ENCODE data around the gene IPO13.

The IPO13 gene

DNA sequence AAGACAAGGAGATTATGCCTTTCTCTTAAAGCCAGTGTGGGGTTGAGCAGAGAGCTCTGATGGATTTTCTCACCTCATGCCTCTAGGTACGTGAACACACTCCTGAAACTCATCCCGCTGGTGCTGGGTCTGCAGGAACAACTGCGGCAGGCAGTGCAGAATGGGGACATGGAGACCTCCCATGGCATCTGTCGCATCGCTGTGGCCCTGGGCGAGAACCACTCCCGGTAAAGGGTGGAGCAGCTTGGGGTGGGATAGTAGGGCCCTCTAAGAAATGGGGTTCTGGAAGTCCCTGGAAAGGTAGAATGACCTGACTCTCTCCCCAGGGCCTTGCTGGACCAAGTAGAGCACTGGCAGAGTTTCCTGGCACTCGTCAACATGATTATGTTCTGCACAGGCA lies 9.5 kb downstream of the IPO13 start:
- no peak for DNase-seq (ENCODE audit: extremely low read depth, insufficient read length)
- no peak overlapping the region for H3K4me3 ChIP-seq (replicated peaks; ENCODE audit: low read depth, low read length)
- peaks cover 8% of the 10 kb centered on the region for H3K36me3 ChIP-seq (ENCODE audit: control insufficient read depth, insufficient read depth, low read length)
- H3K27me3 ChIP-seq (replicated peaks; ENCODE audit: control insufficient read depth, insufficient read depth, low read length): no peaks in the 10 kb centered on the region
- TF ChIP-seq, protein P1, sequence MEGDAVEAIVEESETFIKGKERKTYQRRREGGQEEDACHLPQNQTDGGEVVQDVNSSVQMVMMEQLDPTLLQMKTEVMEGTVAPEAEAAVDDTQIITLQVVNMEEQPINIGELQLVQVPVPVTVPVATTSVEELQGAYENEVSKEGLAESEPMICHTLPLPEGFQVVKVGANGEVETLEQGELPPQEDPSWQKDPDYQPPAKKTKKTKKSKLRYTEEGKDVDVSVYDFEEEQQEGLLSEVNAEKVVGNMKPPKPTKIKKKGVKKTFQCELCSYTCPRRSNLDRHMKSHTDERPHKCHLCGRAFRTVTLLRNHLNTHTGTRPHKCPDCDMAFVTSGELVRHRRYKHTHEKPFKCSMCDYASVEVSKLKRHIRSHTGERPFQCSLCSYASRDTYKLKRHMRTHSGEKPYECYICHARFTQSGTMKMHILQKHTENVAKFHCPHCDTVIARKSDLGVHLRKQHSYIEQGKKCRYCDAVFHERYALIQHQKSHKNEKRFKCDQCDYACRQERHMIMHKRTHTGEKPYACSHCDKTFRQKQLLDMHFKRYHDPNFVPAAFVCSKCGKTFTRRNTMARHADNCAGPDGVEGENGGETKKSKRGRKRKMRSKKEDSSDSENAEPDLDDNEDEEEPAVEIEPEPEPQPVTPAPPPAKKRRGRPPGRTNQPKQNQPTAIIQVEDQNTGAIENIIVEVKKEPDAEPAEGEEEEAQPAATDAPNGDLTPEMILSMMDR (IDR thresholded peaks at IDR 0.05; ENCODE audit: insufficient read depth, low read length, poor library complexity, severe bottlenecking): no peak

DNA sequence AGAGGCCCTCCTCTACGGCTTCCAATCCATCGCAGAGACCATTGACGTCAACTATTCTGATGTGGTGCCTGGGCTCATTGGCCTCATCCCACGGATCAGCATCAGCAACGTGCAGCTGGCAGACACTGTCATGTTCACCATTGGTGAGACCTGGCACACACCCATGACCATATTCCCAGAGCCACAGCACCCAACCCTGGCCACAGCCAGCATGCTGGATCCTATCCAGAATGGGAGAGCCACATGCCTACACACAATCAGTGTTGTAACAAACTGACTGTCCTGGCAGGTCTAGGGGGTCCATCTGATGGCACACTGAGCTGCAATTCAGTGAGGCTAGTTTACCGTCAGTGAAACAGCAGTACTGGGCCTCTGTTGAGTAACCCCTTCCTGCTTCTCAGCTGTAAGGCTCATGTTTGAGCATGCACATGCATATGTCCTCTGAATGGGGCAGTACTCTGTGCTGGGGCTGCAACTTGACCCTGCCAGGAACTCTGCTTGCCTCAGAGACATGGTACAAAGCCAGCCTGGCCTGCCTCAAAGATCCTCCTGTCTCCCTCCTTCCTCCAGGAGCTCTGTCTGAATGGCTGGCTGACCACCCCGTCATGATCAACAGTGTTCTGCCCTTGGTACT lies 10.8 kb downstream of the IPO13 start:
- DNase-seq (ENCODE audit: extremely low read depth, insufficient read length): no peak

DNA sequence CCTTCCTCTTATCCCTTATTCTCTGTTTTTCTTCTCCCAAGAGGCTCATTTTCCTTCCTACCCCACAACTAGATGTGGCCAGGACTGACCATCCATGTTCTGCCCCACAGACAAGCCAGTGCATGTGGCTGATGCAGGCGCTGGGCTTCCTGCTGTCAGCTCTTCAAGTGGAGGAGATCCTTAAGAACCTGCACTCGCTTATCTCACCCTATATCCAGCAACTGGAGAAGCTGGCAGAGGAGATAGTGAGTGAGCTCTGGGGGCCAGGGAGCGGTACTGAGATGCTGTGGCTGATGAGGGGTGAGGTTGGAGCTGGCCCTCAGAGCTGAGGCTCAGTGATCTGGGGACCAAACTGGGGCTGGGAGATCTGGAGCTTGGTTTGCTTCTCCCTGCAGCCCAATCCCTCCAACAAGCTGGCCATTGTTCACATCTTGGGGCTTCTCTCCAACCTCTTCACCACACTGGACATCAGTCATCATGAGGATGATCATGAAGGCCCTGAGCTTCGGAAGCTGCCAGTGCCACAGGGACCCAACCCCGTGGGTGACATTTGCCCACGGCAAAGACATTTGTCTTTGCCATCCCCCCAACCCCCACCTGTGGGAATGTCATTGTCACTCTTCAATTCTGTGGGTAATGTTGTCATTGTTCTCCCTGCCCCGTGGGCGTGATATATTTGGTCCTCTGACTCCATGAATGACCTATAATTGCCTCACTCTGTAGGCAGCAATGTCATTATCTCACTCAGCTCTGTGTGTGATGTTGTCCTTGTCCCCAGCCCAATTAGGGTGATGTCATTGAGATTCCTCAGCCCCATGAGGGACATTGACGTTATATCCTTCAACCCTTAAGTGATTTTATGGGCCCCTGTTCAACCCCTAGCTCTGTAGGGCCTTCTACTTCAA lies 11.9 kb downstream of the IPO13 start:
- Histone ChIP-seq H3K27me3 (replicated peaks; ENCODE audit: control insufficient read depth, insufficient read depth, low read length) (no peaks in the 10 kb centered on the region), H3K4me3 (replicated peaks; ENCODE audit: low read depth, low read length) (no peak overlapping the region), H3K36me3 (ENCODE audit: control insufficient read depth, insufficient read depth, low read length) (peaks cover 13% of the 10 kb centered on the region)
- TF ChIP-seq, protein P1 (IDR thresholded peaks at IDR 0.05; ENCODE audit: insufficient read depth, low read length, poor library complexity, severe bottlenecking): no peak
- DNase-seq (ENCODE audit: extremely low read depth, insufficient read length): no peak

More for the DNA sequence above, 10.8 kb downstream of the IPO13 start:
- Histone ChIP-seq H3K4me3 (replicated peaks; ENCODE audit: low read depth, low read length) (no peak overlapping the region), H3K36me3 (ENCODE audit: control insufficient read depth, insufficient read depth, low read length) (peaks cover 11% of the 10 kb centered on the region), H3K27me3 (replicated peaks; ENCODE audit: control insufficient read depth, insufficient read depth, low read length) (no peaks in the 10 kb centered on the region)
- TF ChIP-seq, protein P1 (IDR thresholded peaks at IDR 0.05; ENCODE audit: insufficient read depth, low read length, poor library complexity, severe bottlenecking): no peak

DNA sequence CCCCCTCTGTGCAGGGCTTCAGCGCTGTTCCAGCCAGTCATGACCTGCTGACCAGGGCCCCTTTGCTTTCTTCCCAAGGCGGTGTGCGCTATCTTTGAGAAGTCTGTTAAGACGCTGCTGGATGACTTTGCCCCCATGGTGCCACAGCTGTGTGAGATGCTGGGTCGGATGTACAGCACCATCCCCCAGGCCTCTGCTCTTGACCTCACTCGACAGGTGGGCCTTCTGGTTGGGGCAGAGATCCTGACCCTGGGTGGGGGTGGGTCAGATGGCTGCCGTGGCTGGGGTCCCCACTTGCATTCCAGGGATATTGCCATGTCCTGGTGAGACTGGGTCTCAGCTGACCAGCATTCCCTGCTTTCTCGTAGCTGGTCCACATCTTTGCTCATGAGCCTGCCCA lies 14.0 kb downstream of the IPO13 start:
- Histone ChIP-seq H3K36me3 (ENCODE audit: control insufficient read depth, insufficient read depth, low read length) (peaks cover 17% of the 10 kb centered on the region), H3K27me3 (replicated peaks; ENCODE audit: control insufficient read depth, insufficient read depth, low read length) (no peaks in the 10 kb centered on the region), H3K4me3 (replicated peaks; ENCODE audit: low read depth, low read length) (no peak overlapping the region)
- TF ChIP-seq, protein P1 (IDR thresholded peaks at IDR 0.05; ENCODE audit: insufficient read depth, low read length, poor library complexity, severe bottlenecking): no peak
- DNase-seq (ENCODE audit: extremely low read depth, insufficient read length): no peak

DNA sequence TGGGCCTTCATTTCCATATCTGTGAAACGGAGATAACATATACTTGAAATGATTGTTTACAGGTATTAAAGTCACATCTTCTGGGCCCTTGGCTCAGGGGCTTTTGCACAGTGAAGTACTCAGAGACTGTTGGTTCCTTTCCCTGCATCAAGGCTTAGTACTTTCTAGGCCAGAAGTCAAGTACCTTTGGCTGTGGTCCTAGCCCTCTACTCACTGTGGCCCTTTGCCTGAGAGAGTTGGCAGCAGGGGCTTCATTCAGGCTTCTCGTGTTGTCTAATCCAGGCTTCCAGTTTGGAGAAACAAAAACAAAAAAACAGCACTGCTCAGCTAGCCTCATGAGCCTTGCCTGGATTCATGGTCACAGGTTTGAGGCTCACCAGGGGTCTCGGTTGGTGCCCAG lies 14.9 kb downstream of the IPO13 start:
- no peaks in the 10 kb centered on the region for H3K27me3 ChIP-seq (replicated peaks; ENCODE audit: control insufficient read depth, insufficient read depth, low read length)
- H3K36me3 ChIP-seq (ENCODE audit: control insufficient read depth, insufficient read depth, low read length): peaks cover 18% of the 10 kb centered on the region
- no peak for DNase-seq (ENCODE audit: extremely low read depth, insufficient read length)
- H3K4me3 ChIP-seq (replicated peaks; ENCODE audit: low read depth, low read length): no peak overlapping the region
- TF ChIP-seq, protein P1 (IDR thresholded peaks at IDR 0.05; ENCODE audit: insufficient read depth, low read length, poor library complexity, severe bottlenecking): no peak
